HG03039 (cell line): Measurements from ENCODE around the gene RREB1.

Experiments
- ATAC-seq: cut with Tn5 transposase; IDR thresholded peaks from one replicate; pipeline ENCODE4 v1.9.1; 2021; ENCODE audit warnings: mild to moderate bottlenecking, moderate library complexity; ENCODE audit not compliant: unreplicated experiment

The RREB1 gene

DNA sequence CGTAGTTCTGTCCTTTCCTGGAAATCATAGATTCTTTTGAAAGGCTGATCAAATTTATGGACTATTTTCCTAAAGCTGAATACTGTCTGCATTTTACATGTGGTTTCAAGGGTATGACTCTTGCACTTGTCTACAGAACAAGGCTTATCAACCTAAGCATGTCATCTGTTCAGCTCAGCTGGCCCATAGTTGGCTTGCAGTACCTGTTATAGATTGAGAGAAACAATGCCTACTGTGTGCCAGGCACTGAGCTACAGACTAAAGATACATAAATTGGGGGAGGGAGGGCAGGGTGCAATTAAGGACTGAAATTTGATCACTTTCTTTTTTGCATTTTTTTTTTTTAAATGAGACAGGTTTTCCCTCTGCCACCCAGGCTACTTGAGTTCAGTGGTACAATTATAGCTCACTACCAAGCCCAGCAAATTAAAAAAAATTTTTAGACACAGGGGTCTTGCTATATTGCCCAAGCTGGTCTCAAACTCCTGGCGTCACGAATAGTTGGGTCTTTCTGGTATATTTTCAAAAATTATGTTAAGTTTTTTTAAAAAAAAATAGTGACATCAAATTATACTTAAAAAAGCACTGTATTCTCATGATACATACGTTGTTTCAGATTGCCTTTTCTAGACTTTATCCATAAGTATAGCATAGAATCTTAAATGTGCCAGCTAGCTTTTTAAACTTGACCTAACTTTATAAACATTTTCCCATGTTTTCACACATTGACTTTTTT is 52.2 kb downstream of the RREB1 start:
- no peak for ATAC-seq

DNA sequence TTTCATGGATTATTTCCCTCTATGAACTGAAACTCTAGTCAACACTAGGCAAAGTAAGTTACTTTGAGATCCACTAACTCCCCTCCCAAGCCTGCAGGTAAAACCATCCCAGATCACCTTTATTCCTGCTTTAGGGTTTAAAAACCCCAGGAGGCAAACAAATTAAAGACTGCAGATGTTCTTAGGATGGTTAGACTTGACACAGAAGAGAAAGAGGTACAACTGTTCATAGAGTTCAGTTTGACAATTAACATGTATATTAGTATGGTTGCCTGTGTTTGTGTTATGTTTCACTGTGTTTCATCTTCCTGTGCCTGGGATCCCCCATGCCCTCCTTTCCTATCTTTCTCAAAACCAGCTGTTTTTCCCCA is 53.5 kb downstream of the RREB1 start:
- no peak for ATAC-seq

DNA sequence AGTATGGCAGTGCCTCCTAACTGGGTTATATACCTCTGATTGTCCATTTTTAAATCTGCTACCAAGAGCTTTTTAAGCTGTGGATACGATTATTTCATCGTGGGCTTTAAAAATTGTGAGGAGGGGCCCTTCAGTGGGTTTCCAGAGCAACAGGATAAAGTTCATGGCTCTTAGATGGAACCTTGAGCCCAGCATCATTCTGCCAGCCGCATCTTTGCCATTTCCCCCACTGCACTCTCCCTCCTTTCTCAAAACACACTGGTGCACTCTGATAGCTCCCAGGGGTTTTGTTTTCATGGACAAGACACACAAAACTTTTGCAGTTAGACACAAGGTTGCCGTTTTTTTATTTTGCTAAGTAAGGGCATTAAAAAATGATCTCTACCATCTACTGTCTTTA is 54.1 kb downstream of the RREB1 start:
- no peak for ATAC-seq

DNA sequence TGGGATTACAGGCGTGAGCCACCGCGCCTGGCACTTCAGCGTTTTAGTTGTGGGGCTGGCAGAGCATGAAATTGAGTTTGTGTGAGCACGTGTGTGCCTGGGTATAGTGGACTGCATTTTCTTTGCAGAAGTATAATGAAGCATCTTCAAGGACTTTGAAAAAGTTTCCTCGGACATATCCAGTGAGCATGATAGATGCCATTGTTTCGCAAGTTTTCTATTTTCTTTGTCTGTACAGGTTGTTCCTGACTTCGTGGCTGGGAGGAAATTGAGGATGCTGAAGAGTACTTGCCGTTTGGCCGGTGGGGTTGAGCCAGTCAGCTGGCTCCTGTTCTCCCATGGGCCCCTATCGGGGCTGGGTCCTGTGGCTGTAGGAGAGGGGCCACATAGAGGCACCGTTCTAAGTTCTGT is 55.9 kb downstream of the RREB1 start:
- ATAC-seq: no peak

DNA sequence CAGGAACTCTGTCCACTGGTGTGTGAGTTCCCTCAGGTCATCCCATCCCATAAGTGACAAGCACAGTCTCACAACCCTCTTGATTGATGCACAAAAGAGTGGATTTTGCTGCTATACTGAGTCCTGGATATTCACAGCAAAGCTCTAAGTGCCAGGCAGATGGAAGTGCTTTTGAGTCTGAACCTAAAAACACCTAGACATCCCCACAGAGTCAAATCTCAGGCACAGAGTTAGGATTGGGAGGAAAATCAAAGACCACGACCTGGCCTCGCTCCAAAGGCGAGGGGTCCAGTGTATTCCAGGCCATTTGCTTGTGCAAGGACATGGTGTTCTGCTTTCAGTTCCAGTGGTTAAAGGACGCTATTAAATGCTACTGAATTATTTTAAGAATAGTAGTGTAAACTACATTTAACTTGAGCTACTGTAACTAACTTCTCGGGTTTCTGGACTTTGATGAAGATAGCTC is 56.8 kb downstream of the RREB1 start:
- no peak for ATAC-seq

DNA sequence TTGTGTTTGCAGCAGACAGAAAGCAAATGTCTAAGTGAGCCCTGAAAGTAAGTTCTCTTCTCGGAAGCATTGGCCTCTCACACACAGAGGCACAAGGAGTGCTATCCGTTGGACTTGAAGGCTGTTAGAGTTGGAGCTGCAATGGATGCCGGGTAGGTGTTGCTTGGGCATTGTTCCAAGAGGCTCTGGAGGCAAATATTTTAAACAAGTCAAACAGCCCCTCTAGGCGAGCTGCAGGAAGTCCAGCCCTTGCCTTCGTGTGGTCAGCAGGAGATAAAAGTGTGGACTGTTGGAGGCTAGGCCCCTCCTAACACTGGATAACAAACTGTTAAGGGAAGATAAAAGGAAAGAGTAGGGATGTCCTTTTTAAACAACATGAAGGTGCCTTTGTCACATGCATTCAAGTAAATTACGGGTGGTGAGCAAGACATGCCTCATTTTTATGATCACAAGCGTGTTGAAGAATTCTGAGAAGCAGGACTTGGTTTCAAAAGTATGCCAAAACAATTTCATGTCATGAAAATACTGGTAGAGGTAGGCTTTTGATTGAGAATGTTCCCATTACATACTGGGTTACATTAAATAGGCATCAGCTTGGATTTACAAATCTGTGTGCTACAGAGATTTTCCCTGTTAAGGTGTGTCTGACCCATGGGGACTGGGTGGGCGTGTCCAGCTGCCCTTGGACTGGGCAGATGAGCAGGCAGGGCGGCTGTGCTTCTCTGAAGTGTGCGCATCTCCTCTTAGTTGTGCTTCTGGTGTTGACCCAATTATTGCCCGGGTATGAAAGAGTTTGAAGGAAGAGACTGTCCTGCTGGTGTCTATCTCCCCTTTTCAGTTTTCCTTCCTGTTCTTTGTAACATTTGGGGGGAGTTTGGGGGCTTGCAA is 57.5 kb downstream of the RREB1 start:
- no peak for ATAC-seq

DNA sequence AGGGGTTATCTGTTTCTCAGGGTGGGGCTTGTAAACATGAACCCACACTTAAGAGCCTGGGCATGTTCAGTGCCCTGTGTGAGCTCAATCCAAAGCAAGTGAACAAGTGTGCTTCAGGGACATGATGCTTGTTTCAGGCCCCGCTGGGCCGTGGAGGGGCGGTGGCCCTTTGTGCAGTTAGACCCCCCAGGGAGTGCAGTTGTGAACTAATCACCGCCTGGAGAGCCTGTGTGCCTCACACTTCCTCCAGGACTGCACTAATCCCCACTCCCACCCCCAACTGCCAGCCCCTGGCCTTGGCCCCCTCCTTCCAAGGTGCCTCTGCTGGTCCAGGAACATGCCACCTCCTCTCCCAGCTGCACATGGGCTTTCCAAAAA is 58.1 kb downstream of the RREB1 start:
- ATAC-seq: no peak

DNA sequence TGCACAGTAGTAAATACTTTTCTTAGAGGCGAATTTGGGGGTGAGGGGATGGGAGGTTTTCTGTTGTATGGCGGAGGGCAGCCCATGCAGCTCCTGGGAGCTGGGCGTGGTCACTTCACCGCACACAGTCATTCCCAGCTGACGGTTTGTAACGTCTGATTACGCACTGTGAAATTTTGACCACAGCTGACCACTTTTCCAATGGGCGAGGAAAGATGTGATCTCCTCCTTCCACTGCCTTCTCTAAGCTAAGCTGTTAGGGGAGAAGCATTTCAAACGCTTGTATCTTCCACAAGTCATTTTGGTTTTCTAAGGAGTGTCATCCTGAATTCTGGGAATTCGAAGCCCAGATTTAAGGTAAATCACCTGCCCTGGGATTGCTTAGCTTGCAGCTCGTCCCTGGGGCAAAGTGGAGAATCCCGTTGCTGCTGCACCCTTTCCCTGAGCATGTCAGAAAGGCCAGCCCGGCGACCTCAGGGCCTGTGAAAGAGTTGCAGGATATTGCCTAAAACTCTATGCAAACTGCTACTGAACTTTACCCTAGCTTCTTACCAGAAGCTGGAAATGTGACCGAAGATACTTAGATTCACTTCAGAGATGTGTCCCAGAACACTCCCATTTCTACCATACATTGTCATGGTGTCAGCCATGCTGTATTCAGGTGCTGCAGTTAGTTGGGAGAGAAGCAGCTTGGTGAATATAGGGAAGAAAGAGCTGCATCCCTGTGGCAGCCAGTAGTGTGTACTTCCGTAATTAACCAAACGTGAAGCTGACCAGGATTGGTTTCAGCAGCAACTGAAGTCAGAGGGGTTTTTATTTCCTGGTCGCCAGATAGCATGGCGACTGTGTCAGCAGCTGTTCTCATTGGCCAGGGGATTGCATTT is 58.9 kb downstream of the RREB1 start:
- no peak for ATAC-seq

DNA sequence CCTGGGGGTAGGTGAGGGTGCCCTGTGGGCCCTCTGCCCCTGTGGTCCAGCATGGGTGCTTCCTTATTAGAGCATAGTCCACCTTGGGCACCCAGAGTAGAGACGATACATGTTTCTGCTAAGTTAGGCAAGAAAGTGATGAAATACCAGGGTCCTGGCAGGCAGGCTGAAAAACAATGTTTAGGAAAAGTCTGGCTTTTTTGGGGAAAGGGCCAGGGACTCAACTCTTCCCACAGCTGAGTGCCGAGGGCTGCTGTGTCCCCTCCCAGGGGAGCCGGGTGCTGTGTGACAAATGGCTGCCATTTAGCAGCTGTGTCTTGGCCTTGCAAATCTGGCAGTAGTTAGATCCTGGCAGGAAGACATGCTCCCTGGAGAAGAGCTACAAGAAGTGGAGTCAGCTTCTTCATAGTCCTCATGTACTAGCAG is 61.5 kb downstream of the RREB1 start:
- ATAC-seq: no peak

DNA sequence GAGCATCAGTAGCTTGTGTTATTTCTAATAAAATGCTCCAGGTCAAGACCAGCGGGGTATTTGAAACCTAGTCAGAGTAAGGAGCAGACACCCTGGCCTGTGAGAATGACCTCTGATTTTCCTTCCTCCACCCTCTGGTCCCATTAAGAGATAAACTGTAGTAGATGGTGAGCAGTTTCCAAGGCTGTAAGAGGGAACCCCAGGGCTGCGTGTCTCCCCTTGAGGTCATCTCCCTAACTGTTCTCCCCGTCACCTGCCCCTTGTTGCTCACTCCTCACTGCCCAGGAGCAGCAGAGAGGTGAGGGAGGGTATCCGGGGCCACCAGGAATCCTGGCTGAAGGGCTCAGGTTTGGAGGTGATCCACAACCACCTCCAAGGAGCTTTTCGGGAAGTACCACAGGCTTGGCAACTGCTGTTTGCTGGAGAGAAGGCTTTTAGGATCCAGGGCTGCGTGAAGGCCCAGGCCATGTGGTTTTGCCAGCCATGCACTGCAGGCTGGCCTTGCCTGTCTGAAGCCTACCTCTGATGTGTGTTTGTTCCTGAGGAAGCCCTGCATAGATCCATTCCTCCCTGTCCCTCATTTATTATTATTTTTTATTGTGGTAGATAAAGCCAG is 62.5 kb downstream of the RREB1 start:
- no peak for ATAC-seq

DNA sequence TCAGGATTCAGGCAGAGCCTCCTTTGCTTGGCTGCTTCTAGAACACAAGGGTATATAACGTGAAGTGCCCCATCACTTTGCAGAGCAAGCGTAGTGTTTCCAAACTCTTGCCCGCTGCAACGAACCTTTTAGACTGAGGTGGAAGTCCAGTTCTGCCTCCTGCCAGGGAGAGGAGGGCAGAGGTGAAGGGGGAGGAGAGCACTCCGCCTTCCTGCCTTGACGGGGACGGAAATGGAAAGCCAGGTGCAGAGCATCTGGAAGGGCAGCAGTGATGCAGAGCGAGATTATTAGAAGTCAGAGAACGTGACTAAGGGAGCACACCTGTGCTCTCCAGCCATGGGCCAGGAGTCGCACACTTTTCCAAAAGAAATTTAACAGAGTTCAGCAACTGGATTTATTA is 63.4 kb downstream of the RREB1 start:
- ATAC-seq: no peak

DNA sequence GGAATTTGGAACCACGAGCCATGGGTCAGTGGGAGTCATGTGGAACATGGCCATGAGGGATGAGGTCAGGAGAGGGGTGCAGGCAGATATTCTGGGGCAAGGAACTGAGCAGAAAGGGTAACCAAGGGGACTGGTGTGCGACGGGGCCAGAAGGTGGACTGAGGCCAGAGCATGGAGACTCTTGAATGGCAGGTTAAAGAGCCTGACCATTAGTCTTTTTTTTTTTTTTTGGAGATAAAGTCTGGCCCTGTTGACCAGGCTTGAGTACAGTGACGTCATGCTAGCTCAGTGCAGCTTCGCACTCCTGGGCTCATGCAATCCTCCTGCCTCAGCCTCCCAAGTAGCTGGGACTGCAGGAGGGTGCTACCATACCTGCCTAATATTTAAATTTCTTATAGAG is 64.0 kb downstream of the RREB1 start:
- no peak for ATAC-seq

DNA sequence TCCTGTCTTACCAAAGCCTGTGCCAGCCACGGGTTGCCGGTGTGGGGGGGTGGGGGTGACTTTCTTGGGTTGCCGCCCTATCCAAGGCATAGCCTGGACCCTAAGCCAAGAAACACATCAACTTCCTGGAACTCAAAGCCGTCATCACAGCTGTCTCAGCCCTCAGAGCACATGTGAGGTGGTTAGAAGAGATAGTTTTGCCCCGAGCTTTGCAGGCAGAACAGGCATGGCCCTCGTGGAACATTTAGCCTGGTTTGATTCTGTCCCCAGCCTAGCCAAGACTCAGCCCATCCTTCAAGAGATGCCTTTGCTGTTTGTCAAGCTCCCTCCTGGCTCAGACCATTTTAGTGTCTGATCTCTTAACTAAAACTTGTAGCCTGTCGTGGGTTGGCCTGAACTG is 64.9 kb downstream of the RREB1 start:
- ATAC-seq: no peak

DNA sequence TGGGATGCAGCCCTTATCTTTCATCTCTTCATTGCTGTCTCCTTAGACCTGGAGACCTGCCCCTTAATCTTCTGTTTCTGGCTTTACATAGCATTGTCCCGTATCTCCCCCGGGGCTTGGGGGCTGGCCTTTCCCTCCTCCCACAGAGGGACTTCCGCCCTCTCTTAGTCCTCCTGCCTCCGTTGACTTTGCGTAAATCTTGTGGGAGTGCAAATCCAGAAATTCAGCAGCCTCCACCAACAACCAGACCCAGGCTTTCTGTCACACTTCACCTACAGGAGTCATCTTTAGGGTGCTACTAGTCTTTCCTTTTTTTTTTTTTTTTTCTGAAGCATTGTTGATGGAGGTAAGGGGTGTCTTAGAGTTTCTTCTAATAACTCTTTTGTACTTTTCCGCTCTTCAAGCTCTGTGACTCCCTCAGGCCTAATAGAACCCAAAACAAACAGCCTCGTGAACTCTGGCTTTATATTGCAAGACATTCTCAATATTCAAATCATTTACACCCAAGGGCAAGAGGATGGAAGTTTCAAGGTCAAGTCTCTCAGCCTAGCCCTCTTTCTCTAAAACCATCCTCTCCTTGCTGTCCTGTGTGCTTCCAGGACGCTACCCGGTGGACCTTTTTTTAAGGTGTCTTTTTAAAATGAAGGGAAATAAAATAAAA is 66.2 kb downstream of the RREB1 start:
- ATAC-seq: no peak

DNA sequence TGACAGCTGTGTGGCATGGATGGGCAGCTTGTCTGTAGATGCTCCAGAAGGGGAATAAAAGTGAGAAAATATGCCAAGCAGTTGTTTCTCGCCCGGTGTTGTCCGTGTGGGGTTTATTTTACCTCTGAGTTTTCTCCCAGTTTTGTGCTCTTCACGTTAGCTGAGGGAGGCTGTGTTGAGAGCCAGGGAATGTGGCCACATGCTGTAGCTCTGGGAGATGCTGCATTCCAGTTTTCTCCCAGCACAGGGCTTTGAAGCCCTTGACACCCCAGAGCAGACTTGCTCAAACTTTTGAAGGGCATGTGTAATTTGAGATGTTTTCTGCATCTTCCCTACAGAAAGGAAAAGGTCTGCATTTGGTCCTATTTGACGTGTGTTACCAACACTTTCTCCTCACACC is 67.7 kb downstream of the RREB1 start:
- no peak for ATAC-seq

DNA sequence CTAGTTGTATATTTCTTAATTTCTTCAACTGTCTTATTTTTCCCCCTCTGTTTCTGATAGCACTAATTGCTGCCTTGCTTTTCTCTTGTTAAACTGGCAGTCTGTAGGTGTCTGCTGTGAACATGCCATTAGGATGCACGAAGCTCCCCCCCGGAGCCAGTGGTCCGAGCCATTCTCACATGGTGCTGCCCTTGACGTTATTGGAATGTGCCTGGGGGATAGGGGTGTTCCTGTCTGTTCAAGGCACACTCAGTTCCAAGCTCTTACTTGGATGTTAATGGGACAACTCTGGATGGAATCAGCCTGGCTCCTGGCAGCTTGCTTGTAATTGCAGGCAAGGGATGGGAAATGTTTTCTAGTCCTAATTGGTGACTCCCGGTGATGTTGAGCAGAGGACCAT is 68.4 kb downstream of the RREB1 start:
- no peak for ATAC-seq

DNA sequence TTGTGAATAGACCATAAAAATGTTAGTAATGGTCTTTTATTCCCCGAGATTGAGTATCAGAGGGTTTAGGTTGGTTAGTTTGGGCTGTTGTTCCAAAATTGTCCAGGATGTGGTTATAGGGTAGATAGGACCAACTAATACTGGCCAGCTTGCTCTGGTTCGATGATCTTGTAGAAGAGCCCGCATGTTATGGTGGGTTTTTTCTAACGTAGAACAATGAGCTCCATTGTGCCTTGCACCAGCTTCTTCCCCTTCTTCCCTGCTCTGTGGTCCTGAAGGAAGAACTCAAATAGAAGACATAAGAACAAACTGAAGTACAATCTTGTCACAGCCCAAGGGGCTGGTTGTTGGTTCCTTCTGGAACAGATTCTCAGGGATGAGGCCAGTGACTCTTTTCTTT is 70.5 kb downstream of the RREB1 start:
- ATAC-seq: no peak

DNA sequence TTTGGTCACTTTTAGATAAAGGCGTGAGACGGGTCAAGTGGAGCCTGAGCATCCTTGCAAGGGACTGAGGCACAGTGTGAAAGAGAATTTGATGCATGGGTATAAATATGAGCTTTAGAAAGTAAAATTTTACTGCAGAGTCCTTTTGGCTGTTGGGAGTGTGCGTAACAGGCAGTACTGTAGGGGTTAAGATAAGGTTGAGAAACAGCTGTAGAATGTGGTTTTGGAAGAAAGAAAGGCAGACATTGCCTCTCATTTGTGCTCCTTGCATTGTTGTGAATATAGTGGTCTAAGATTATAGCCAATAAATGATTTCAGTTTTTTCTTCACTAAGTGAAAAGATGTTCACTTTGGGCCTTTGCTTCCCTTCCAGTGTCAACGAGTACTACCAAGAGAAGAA is 73.0 kb downstream of the RREB1 start:
- ATAC-seq: no peak

DNA sequence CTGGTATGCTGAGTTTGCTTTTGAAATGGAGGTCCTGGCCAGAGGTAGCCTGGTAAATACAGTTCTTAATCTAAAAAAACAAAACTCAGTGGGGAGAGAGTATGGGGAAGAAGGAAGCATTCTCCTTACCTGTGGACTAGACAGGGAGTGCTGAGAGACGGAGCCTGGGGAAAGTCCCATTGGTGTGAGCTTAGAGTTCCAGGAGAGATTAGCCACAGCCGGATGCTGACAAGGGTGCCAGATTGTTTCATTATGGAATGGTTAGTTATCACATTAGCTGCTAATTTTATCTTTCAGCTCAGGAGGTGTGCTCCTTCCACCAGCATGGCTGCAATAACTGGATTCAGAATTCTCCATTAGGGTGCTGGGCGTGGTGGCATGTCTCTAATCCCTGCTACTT is 75.9 kb downstream of the RREB1 start:
- ATAC-seq: no peak

DNA sequence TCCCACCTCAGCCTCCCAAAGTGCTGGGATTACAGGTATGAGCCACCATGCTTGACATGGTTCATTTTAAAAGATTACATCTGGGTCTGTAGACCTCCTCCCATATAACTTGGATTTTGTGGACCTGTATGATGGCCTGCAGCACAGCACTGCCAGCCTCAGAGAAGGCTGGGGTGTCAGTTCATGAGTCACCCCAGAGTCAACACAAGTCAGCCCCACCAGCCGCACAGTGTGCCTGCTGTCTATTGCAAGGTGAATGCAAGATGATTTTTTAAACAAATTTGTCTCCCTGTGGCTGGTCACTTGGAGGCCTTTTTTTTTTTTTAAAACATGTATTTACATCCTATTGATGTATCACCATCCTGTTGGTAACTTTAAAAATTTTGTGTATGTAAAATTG is 76.7 kb downstream of the RREB1 start:
- no peak for ATAC-seq
